HepG2 (cell line): ENCODE data around the gene COG4. TPM values are rescaled to one million over a fixed set of nuclear protein-coding genes. Genes with fewer than 3 reads are reported as not detected.

Experiments used
- ATAC-seq: fragments of 200-7000 bp; cut with Tn5 transposase; 3 replicates; pipeline ENCODE4 v1.9.1; 2020; ENCODE audit warnings: mild to moderate bottlenecking, moderate library complexity
- BruUV-seq: library from RNA; stranded (reverse); fragments of 400-500 nt; replicated peaks from 2 replicates; lab custom pipeline; 2021; lab: Mats Ljungman, UMichigan
- CTCF ChIA-PET: fragments of 300-600 bp; formaldehyde crosslinking; extraction: SDS; loops from one replicate; lab custom pipeline; 2021; ENCODE audit warnings: low total read pairs, inconsistent platforms, low intra/inter-chr PET ratio; lab: Yijun Ruan, JAX
- POLR2A ChIA-PET: fragments of 350-600 bp; sonication (Branson Sonifier 250); formaldehyde crosslinking; loops from one replicate; lab custom pipeline; 2020; ENCODE audit warnings: antibody characterized with exemption, inconsistent platforms; lab: Yijun Ruan, JAX
- DNase-seq: peaks from one replicate; pipeline ENCODE4 v3.0.0-alpha.2; 2015; ENCODE audit warnings: low spot score
- FAIRE-seq: peaks from 3 replicates; lab custom pipeline; 2011; peaks lifted over from hg19 to GRCh38; lab: Jason Lieb, UNC
- H2AFZ ChIP-seq: one replicate; pipeline ENCODE4 v1.6.1; 2011; ENCODE audit warnings: low read length, inconsistent platforms
- H3K27ac ChIP-seq: fragments of 300-600 bp; 3 replicates; pipeline ENCODE4 v1.8.0; 2011; ENCODE audit warnings: mixed run types, mild to moderate bottlenecking, mixed read lengths, low read length, inconsistent platforms; ENCODE audit not compliant: insufficient read depth; ENCODE audit errors: extremely low read length
- H3K27me3 ChIP-seq, 2 experiments: fragments of 200-600 bp in 1 of 2; 2 replicates in 1 of 2; 3 replicates in 1 of 2; pipeline versions ENCODE4 v1.6.0 to v1.8.0; 2011; ENCODE audit warnings: low read length in 2 of 2, mild to moderate bottlenecking in 2 of 2, moderate library complexity in 2 of 2, inconsistent platforms in 1 of 2; ENCODE audit not compliant: insufficient read depth in 2 of 2, control insufficient read depth in 1 of 2
- H3K36me3 ChIP-seq, 2 experiments: fragments of 200-600 bp in 1 of 2; replicated peaks in 1 of 2; 2 replicates in 1 of 2; 3 replicates in 1 of 2; pipeline versions ENCODE4 v1.5.1 to v1.8.0; 2011; ENCODE audit warnings: low read length in 2 of 2, inconsistent platforms in 1 of 2; ENCODE audit not compliant: insufficient read depth in 2 of 2, control insufficient read depth in 1 of 2
- H3K4me1 ChIP-seq: 2 replicates; pipeline ENCODE4 v1.5.1; 2012; ENCODE audit warnings: low read length, inconsistent platforms; ENCODE audit not compliant: insufficient read depth
- H3K4me2 ChIP-seq: 2 replicates; pipeline ENCODE4 v1.6.0; 2011; ENCODE audit warnings: low read depth, low read length, inconsistent platforms
- H3K4me3 ChIP-seq, 3 experiments: fragments of 200-600 bp in 1 of 3; sonication (generic), shearing (Covaris generic) in 1 of 3; replicated peaks in 1 of 3; 2 replicates each; pipeline ENCODE4 v1.5.1; 2011 to 2016; ENCODE audit warnings: low read length in 3 of 3, inconsistent platforms in 2 of 3, low read depth in 2 of 3, mild to moderate bottlenecking in 2 of 3, control low read depth in 1 of 3, mixed read lengths in 1 of 3; ENCODE audit not compliant: insufficient read depth in 1 of 3
- H3K79me2 ChIP-seq: one replicate; pipeline ENCODE4 v1.6.1; 2011; ENCODE audit warnings: low read length, inconsistent platforms; ENCODE audit not compliant: insufficient read depth
- H3K9ac ChIP-seq: 2 replicates; pipeline ENCODE4 v1.6.0; 2011; ENCODE audit warnings: mild to moderate bottlenecking, low read depth, low read length, inconsistent platforms; ENCODE audit not compliant: insufficient read depth
- H3K9me3 ChIP-seq: 2 replicates; pipeline ENCODE4 v1.5.1; 2012; ENCODE audit warnings: mild to moderate bottlenecking, low read length
- H4K20me1 ChIP-seq: 2 replicates; pipeline ENCODE4 v1.6.0; 2011; ENCODE audit warnings: inconsistent platforms, mild to moderate bottlenecking, low read length, moderate library complexity; ENCODE audit not compliant: insufficient read depth
- CEBPB ChIP-seq: IDR thresholded peaks from 2 replicates; pipeline ENCODE4 v1.6.1; 2011; ENCODE audit warnings: low read depth, low read length, improper control_type of control experiment, borderline replicate concordance
- HMG20A ChIP-seq: IDR thresholded peaks from 2 replicates; pipeline ENCODE4 v1.6.1; 2016; ENCODE audit warnings: borderline replicate concordance
- IKZF1 ChIP-seq: fragments of 450-650 bp; IDR thresholded peaks from 2 replicates; pipeline ENCODE4 v1.7.1; 2016
- KDM4B ChIP-seq: sonication (generic); formaldehyde crosslinking; IDR thresholded peaks from 2 replicates; pipeline ENCODE4 v1.4.0; 2020; ENCODE audit warnings: missing genetic modification reagents
- MAF1 ChIP-seq: sonication (generic); formaldehyde crosslinking; IDR thresholded peaks from 2 replicates; pipeline ENCODE4 v1.5.0; 2020; ENCODE audit warnings: missing genetic modification reagents, borderline replicate concordance
- MAZ ChIP-seq, 2 experiments: sonication (generic) in 1 of 2; formaldehyde crosslinking in 1 of 2; IDR thresholded peaks; 2 replicates each; pipeline versions ENCODE4 v1.5.0 to v1.6.1; 2012 to 2020; ENCODE audit warnings: low read depth in 2 of 2, mild to moderate bottlenecking in 2 of 2, borderline replicate concordance in 1 of 2, improper control_type of control experiment in 1 of 2, low read length in 1 of 2, missing genetic modification reagents in 1 of 2, moderate library complexity in 1 of 2
- PHF5A ChIP-seq: IDR thresholded peaks from one replicate; pipeline ENCODE4 v1.6.1; 2018; ENCODE audit warnings: low read depth, missing genetic modification reagents; ENCODE audit not compliant: unreplicated experiment
- POLR2A ChIP-seq, 2 experiments: IDR thresholded peaks; 2 replicates each; pipeline ENCODE4 v1.6.1; 2011; ENCODE audit warnings: low read depth in 2 of 2, low read length in 2 of 2, mild to moderate bottlenecking in 1 of 2, moderate library complexity in 1 of 2; ENCODE audit not compliant: insufficient read depth in 1 of 2
- SCMH1 ChIP-seq: sonication (generic); formaldehyde crosslinking; IDR thresholded peaks from 2 replicates; pipeline ENCODE4 v1.9.0; 2021; ENCODE audit warnings: missing genetic modification reagents, mild to moderate bottlenecking, borderline replicate concordance
- TARDBP ChIP-seq: sonication (generic); formaldehyde crosslinking; IDR thresholded peaks from 2 replicates; pipeline ENCODE4 v1.8.0; 2022; ENCODE audit warnings: mild to moderate bottlenecking, missing genetic modification reagents
- TBX2 ChIP-seq: sonication (generic); formaldehyde crosslinking; IDR thresholded peaks from 2 replicates; pipeline ENCODE4 v1.5.0; 2020; ENCODE audit warnings: missing genetic modification reagents, mild to moderate bottlenecking, borderline replicate concordance
- ZBTB7A ChIP-seq: sonication (generic); formaldehyde crosslinking; IDR thresholded peaks from 2 replicates; pipeline ENCODE4 v1.8.0; 2022; ENCODE audit warnings: mild to moderate bottlenecking, missing genetic modification reagents
- ZNF563 ChIP-seq: sonication (generic); formaldehyde crosslinking; IDR thresholded peaks from 2 replicates; pipeline ENCODE4 v1.8.0; 2022; ENCODE audit warnings: mild to moderate bottlenecking, moderate library complexity, missing genetic modification reagents
- ZNF766 ChIP-seq: sonication (generic); formaldehyde crosslinking; IDR thresholded peaks from 2 replicates; pipeline ENCODE4 v1.5.0; 2020; ENCODE audit warnings: missing genetic modification reagents, borderline replicate concordance
- WGBS: methylation state at CpG from one replicate; pipeline ENCODE4 v1.1.6; 2017; ENCODE audit warnings: low lambda C conversion rate; 5-methylcytosine and 5-hydroxymethylcytosine counted together
- in situ Hi-C: cut with HindIII; loops from 2 replicates; pipeline ENCODE4 v1.10.0; 2017; ENCODE audit warnings: low pct_unique_long_range_greater_than_20kb; ENCODE audit not compliant: extremely low pct_ligation_motif_present
- intact Hi-C: fragments of 100-400 bp; cut with micrococcal nuclease; formaldehyde crosslinking; loops from one replicate; pipeline ENCODE4 v1.10.0; 2022; ENCODE audit not compliant: unreplicated experiment
- polyA plus RNA-seq, 8 experiments: library from polyadenylated mRNA; depleted of rRNA in 3 of 8; stranded (reverse) in 7 of 8; unstranded in 1 of 8; fragments of >200 nt; fragmentation: Illumina TruSeq in 4 of 8; extraction: Trizol in 4 of 8; gene quantifications; 2 replicates each; pipeline versions ENCODE4 v1.2.1 to v1.2.3, GENCODE V29; 2011 to 2016; ENCODE audit warnings: low read depth in 4 of 8, missing spikeins in 1 of 8, mixed read lengths in 1 of 8; ENCODE audit not compliant: insufficient read depth in 1 of 8
- total RNA-seq, 5 experiments: library from RNA; depleted of rRNA; stranded (reverse); fragments of >200 nt; fragmentation: Illumina TruSeq; extraction: Trizol; gene quantifications; 2 replicates each; pipeline ENCODE4 v1.2.3, GENCODE V29; 2016; ENCODE audit warnings: low read depth in 1 of 5
- TF ChIP-seq, protein P1 (sequence below): sonication (generic); formaldehyde crosslinking; IDR thresholded peaks from 2 replicates; pipeline ENCODE4 v1.4.0; 2020; ENCODE audit warnings: missing genetic modification reagents
- TF ChIP-seq, protein P2 (sequence below): sonication (generic); formaldehyde crosslinking; IDR thresholded peaks from 2 replicates; pipeline ENCODE4 v1.8.0; 2022; ENCODE audit warnings: missing genetic modification reagents, mild to moderate bottlenecking, borderline replicate concordance
- TF ChIP-seq, protein P3 (sequence below): sonication (generic); IDR thresholded peaks from 2 replicates; pipeline ENCODE4 v1.6.1; 2016; ENCODE audit warnings: low read depth, borderline replicate concordance

The COG4 gene
- total and polyA plus RNA-seq, 2 of the 13 experiments (the other 11 are each of a cell fraction or from before 2014, with no cell fraction given) = 51.1 to 73.8 TPM

DNA sequence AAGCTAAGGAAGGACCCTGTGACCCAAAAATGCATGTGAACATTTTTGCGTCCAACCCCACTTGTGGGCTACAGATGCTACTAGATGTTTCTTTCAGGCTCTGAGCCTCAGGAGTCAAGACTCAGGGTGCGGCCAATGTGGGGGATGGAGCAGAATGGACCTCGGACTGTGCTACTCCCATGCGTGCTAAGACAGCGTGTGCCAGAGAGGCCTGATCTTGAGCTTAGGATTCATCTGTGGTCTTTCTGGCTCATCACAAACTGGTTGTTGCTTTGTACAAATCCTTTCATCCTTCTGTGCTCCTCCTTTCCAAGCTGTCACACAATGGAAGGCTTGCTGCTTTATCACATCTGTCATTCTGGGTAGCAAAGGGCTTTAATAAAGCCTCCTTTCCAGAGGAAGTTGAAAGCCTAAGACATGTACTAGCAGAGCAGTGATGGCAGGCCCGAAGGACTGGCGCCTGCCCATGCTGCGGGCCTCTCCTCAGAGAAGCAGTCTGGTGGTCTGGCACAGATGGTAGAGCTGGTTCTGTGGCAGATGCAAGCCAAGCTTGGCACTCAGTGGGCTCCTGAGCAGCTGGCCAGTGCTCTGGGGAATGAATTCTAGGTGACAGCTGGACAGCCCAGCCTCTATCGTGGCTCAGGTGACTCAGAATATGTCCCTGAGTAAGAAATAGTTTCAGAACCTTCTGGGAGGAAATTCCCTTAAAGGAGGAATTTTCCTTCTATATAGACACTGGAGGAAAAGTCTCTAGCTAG, 27.8 kb downstream of the COG4 start (continued):
- TF ChIP-seq, protein P1, sequence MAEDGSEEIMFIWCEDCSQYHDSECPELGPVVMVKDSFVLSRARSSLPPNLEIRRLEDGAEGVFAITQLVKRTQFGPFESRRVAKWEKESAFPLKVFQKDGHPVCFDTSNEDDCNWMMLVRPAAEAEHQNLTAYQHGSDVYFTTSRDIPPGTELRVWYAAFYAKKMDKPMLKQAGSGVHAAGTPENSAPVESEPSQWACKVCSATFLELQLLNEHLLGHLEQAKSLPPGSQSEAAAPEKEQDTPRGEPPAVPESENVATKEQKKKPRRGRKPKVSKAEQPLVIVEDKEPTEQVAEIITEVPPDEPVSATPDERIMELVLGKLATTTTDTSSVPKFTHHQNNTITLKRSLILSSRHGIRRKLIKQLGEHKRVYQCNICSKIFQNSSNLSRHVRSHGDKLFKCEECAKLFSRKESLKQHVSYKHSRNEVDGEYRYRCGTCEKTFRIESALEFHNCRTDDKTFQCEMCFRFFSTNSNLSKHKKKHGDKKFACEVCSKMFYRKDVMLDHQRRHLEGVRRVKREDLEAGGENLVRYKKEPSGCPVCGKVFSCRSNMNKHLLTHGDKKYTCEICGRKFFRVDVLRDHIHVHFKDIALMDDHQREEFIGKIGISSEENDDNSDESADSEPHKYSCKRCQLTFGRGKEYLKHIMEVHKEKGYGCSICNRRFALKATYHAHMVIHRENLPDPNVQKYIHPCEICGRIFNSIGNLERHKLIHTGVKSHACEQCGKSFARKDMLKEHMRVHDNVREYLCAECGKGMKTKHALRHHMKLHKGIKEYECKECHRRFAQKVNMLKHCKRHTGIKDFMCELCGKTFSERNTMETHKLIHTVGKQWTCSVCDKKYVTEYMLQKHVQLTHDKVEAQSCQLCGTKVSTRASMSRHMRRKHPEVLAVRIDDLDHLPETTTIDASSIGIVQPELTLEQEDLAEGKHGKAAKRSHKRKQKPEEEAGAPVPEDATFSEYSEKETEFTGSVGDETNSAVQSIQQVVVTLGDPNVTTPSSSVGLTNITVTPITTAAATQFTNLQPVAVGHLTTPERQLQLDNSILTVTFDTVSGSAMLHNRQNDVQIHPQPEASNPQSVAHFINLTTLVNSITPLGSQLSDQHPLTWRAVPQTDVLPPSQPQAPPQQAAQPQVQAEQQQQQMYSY = no peak

DNA sequence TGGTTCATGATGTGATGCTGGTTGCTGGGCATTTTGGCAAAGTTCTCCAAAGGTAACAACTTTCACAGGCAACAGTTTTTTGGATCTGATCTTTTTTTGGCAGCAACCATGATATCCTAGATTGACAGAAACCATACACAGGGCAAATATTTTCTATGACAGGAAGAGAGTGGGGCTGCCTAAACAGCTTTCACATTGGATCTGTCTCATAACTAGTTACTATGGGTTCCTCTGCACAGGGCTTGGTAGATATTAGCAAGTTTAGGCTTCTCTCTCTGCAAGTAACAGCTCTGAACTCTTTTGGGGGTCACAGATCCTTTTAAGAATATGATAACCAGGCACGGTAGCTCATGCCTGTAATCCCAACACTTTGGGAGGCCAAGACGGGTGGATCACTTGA, 28.6 kb downstream of the COG4 start:
- WGBS = 94% methylated on average over 2 of the region's 2 CpGs
- no peak for TF ChIP-seq HMG20A (CRISPR knock-in tag)
- no peak for TF ChIP-seq CEBPB
- TF ChIP-seq TBX2 (CRISPR knock-in tag) = no peak
- TF ChIP-seq, protein P2, sequence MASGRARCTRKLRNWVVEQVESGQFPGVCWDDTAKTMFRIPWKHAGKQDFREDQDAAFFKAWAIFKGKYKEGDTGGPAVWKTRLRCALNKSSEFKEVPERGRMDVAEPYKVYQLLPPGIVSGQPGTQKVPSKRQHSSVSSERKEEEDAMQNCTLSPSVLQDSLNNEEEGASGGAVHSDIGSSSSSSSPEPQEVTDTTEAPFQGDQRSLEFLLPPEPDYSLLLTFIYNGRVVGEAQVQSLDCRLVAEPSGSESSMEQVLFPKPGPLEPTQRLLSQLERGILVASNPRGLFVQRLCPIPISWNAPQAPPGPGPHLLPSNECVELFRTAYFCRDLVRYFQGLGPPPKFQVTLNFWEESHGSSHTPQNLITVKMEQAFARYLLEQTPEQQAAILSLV = no peak
- TF ChIP-seq SCMH1 (CRISPR knock-in tag) = no peak
- no peak for TF ChIP-seq KDM4B
- TF ChIP-seq, protein P3, sequence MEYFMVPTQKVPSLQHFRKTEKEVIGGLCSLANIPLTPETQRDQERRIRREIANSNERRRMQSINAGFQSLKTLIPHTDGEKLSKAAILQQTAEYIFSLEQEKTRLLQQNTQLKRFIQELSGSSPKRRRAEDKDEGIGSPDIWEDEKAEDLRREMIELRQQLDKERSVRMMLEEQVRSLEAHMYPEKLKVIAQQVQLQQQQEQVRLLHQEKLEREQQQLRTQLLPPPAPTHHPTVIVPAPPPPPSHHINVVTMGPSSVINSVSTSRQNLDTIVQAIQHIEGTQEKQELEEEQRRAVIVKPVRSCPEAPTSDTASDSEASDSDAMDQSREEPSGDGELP = no peak
- no peak for TF ChIP-seq TARDBP
- TF ChIP-seq ZBTB7A (CRISPR knock-in tag) = no peak
- TF ChIP-seq MAF1 (CRISPR knock-in tag) = no peak
- no peak for TF ChIP-seq MAZ (IDR thresholded peaks at IDR 0.05; ENCODE audit: borderline replicate concordance, low read depth, low read length)
- no peak for TF ChIP-seq MAZ (CRISPR knock-in tag; IDR thresholded peaks at IDR 0.05; ENCODE audit: low read depth)
- TF ChIP-seq ZNF766 = no peak
- no peak for TF ChIP-seq POLR2A (IDR thresholded peaks at IDR 0.05; ENCODE audit: insufficient read depth in 1 of 2, low read depth in 2 of 2, low read length in 2 of 2)
- TF ChIP-seq ZNF563 = no peak
- TF ChIP-seq PHF5A (CRISPR knock-in tag) = no peak
- TF ChIP-seq IKZF1 = no peak

More for the DNA sequence above, 28.6 kb downstream of the COG4 start:
- no peak for FAIRE-seq
- Histone ChIP-seq H2AFZ (no peak overlapping the region), H3K27me3 (no peaks in the 10 kb centered on the region), H3K4me2 (no peak overlapping the region), H3K36me3 (peaks cover 23 to 70% of the 10 kb centered on the region in 2 experiments), H3K4me1 (no peaks in the 10 kb centered on the region), H3K79me2 (no peaks in the 10 kb centered on the region), H3K4me3 (no peak overlapping the region), H4K20me1 (no peaks in the 10 kb centered on the region), H3K27ac (no peak overlapping the region), H3K9me3 (no peaks in the 10 kb centered on the region), H3K9ac (no peak overlapping the region)
- ChIA-PET POLR2A (no interaction called here), CTCF (no interaction called here)
- in situ Hi-C loops (no loop called here), intact Hi-C loops (no loop called here)
- ATAC-seq = no peak
- BruUV-seq = no TSS peak
- DNase-seq = no peak
